GM23248 (cell line): Measurements from ENCODE around the gene GFI1B.

Source experiments
- EZH2 ChIP-seq: fragments of 200-600 bp; sonication (generic); IDR thresholded peaks from 2 replicates; pipeline ENCODE4 v1.6.1; 2018; ENCODE audit warnings: antibody characterized with exemption, mild to moderate bottlenecking; ENCODE audit not compliant: insufficient read depth, poor library complexity, severe bottlenecking
- EZH2phosphoT487 ChIP-seq: fragments of 200-600 bp; sonication (generic); IDR thresholded peaks from 2 replicates; pipeline ENCODE4 v1.6.1; 2018; ENCODE audit warnings: antibody characterized with exemption, moderate library complexity, mild to moderate bottlenecking, low read depth; ENCODE audit not compliant: insufficient read depth

DNA sequence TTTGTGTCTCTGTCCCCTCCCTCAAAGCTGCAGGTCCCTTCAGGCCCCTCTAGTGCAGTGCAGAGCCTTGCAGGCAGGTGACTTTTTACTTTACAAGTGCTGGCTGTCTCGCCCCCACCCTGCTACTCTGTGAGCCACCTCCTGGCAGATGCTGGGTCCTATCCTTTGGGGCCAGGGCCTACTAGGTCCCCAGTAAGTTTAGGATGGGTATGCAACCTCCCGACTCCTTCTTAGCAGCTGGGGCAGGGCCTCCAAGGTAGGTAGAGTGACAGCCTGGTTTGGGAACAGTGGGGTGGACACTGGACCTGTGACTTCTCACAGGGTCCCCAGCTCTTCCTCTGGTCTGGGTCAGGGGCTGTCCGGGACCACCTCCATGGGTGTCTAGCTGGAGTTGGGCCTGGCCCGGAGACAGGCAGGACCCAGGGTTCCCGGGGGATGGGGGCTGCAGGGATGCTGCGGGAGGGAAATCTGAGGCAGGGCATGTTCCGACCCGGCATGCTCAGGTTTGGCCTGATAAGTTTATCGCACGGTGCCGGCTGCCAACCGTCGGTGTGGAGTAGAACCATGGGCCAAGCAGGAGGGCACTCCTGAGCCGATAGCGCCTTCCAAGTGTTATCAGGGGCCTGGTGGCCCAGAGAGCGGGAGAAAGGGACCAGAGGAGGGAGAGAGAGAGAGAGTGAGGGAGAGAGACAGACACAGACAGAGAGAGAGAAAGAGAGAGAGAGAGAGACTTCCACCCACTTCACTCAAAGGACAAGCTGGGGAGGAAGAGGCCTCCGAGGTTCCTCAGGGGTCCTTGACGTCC is 20.5 kb downstream of the GFI1B start:
- no peak for TF ChIP-seq EZH2
- TF ChIP-seq EZH2phosphoT487, result no peak
